HEK293 (cell line): ENCODE data around the gene C7orf57.

ENCODE experiments used
- GLI2 ChIP-seq: fragments of 450-650 bp; formaldehyde crosslinking; IDR thresholded peaks from 2 replicates; pipeline ENCODE4; 2017; ENCODE audit warnings: missing biosample characterization, missing genetic modification characterization, low read depth, borderline replicate concordance
- KLF8 ChIP-seq: fragments of 450-650 bp; formaldehyde crosslinking; IDR thresholded peaks from 2 replicates; pipeline ENCODE4 v1.5.1; 2016; ENCODE audit warnings: missing biosample characterization, missing genetic modification characterization
- KLF9 ChIP-seq: fragments of 450-650 bp; formaldehyde crosslinking; IDR thresholded peaks from 2 replicates; pipeline ENCODE4 v1.5.1; 2016; ENCODE audit warnings: missing biosample characterization, missing genetic modification characterization, low read depth
- SALL2 ChIP-seq: fragments of 450-650 bp; formaldehyde crosslinking; IDR thresholded peaks from 2 replicates; pipeline ENCODE4 v1.5.0; 2017; ENCODE audit warnings: missing biosample characterization, mild to moderate bottlenecking, missing genetic modification characterization, borderline replicate concordance
- ZNF138 ChIP-seq: fragments of 450-650 bp; formaldehyde crosslinking; IDR thresholded peaks from 2 replicates; pipeline ENCODE4 v1.5.1; 2016; ENCODE audit warnings: missing biosample characterization, missing genetic modification characterization, borderline replicate concordance
- ZNF140 ChIP-seq: fragments of 450-650 bp; formaldehyde crosslinking; IDR thresholded peaks from 2 replicates; pipeline ENCODE4 v1.5.1; 2016; ENCODE audit warnings: missing biosample characterization, missing genetic modification characterization
- ZNF274 ChIP-seq, 2 experiments: fragments of 200-500 bp in 1 of 2; fragments of 450-650 bp in 1 of 2; sonication (Bioruptor generic) in 1 of 2; formaldehyde crosslinking in 1 of 2; IDR thresholded peaks; 2 replicates each; pipeline versions ENCODE4 v1.5.1 to v1.6.1; 2014 to 2016; ENCODE audit warnings: borderline replicate concordance in 1 of 2, inconsistent platforms in 1 of 2, low read length in 1 of 2, missing biosample characterization in 1 of 2, missing genetic modification characterization in 1 of 2
- ZNF621 ChIP-seq: fragments of 450-650 bp; formaldehyde crosslinking; IDR thresholded peaks from 2 replicates; pipeline ENCODE4 v1.5.1; 2017; ENCODE audit warnings: missing biosample characterization, missing genetic modification characterization
- TF ChIP-seq, protein P1 (sequence below): fragments of 450-650 bp; formaldehyde crosslinking; IDR thresholded peaks from 2 replicates; pipeline ENCODE4 v1.5.1; 2016; ENCODE audit warnings: missing biosample characterization, missing genetic modification characterization
- TF ChIP-seq, protein P2 (sequence below): fragments of 450-650 bp; formaldehyde crosslinking; IDR thresholded peaks from 2 replicates; pipeline ENCODE4 v1.5.1; 2016; ENCODE audit warnings: missing biosample characterization, missing genetic modification characterization
- TF ChIP-seq, protein P3 (sequence below): sonication (generic); formaldehyde crosslinking; IDR thresholded peaks from 2 replicates; pipeline ENCODE4 v1.8.1; 2022; ENCODE audit warnings: mild to moderate bottlenecking, moderate library complexity, missing genetic modification reagents
- TF ChIP-seq, protein P4 (sequence below): fragments of 450-650 bp; formaldehyde crosslinking; IDR thresholded peaks from 2 replicates; pipeline ENCODE4 v1.5.1; 2016; ENCODE audit warnings: missing biosample characterization, missing genetic modification characterization

DNA sequence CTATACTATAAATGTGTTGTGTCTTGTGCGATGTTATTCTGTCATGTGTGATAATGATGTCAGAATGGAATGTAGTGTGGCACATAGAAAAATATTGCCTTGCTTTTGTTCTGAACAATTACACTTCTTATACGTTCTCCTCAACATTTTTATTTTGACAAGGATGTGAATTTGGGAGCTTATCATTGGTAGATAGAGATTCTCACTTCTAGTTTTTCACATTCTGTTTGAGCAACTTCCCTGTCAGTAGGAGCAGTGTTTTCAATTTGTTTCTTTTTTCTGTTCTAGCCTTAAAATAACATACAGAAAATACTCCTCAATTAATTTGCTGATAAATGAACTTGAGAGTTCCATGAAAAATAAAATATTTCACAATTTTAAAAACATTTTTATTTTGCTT lies 24.0 kb upstream of the C7orf57 start:
- no peak for TF ChIP-seq ZNF138 (tag by site-specific recombination)
- TF ChIP-seq, protein P1, sequence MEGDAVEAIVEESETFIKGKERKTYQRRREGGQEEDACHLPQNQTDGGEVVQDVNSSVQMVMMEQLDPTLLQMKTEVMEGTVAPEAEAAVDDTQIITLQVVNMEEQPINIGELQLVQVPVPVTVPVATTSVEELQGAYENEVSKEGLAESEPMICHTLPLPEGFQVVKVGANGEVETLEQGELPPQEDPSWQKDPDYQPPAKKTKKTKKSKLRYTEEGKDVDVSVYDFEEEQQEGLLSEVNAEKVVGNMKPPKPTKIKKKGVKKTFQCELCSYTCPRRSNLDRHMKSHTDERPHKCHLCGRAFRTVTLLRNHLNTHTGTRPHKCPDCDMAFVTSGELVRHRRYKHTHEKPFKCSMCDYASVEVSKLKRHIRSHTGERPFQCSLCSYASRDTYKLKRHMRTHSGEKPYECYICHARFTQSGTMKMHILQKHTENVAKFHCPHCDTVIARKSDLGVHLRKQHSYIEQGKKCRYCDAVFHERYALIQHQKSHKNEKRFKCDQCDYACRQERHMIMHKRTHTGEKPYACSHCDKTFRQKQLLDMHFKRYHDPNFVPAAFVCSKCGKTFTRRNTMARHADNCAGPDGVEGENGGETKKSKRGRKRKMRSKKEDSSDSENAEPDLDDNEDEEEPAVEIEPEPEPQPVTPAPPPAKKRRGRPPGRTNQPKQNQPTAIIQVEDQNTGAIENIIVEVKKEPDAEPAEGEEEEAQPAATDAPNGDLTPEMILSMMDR: no peak
- no peak for TF ChIP-seq GLI2 (tag by site-specific recombination)
- TF ChIP-seq, protein P2, sequence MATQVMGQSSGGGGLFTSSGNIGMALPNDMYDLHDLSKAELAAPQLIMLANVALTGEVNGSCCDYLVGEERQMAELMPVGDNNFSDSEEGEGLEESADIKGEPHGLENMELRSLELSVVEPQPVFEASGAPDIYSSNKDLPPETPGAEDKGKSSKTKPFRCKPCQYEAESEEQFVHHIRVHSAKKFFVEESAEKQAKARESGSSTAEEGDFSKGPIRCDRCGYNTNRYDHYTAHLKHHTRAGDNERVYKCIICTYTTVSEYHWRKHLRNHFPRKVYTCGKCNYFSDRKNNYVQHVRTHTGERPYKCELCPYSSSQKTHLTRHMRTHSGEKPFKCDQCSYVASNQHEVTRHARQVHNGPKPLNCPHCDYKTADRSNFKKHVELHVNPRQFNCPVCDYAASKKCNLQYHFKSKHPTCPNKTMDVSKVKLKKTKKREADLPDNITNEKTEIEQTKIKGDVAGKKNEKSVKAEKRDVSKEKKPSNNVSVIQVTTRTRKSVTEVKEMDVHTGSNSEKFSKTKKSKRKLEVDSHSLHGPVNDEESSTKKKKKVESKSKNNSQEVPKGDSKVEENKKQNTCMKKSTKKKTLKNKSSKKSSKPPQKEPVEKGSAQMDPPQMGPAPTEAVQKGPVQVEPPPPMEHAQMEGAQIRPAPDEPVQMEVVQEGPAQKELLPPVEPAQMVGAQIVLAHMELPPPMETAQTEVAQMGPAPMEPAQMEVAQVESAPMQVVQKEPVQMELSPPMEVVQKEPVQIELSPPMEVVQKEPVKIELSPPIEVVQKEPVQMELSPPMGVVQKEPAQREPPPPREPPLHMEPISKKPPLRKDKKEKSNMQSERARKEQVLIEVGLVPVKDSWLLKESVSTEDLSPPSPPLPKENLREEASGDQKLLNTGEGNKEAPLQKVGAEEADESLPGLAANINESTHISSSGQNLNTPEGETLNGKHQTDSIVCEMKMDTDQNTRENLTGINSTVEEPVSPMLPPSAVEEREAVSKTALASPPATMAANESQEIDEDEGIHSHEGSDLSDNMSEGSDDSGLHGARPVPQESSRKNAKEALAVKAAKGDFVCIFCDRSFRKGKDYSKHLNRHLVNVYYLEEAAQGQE: no peak
- TF ChIP-seq SALL2 (tag by site-specific recombination): no peak
- TF ChIP-seq, protein P3, sequence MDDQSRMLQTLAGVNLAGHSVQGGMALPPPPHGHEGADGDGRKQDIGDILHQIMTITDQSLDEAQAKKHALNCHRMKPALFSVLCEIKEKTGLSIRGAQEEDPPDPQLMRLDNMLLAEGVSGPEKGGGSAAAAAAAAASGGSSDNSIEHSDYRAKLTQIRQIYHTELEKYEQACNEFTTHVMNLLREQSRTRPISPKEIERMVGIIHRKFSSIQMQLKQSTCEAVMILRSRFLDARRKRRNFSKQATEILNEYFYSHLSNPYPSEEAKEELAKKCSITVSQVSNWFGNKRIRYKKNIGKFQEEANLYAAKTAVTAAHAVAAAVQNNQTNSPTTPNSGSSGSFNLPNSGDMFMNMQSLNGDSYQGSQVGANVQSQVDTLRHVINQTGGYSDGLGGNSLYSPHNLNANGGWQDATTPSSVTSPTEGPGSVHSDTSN: no peak
- no peak for TF ChIP-seq ZNF274 (IDR thresholded peaks at IDR 0.05; ENCODE audit: low read length)
- TF ChIP-seq ZNF274 (tag by site-specific recombination; IDR thresholded peaks at IDR 0.05; ENCODE audit: borderline replicate concordance): no peak
- TF ChIP-seq KLF9 (tag by site-specific recombination): no peak
- no peak for TF ChIP-seq KLF8 (tag by site-specific recombination)
- TF ChIP-seq ZNF621 (tag by site-specific recombination): no peak
- no peak for TF ChIP-seq ZNF140
- TF ChIP-seq, protein P4, sequence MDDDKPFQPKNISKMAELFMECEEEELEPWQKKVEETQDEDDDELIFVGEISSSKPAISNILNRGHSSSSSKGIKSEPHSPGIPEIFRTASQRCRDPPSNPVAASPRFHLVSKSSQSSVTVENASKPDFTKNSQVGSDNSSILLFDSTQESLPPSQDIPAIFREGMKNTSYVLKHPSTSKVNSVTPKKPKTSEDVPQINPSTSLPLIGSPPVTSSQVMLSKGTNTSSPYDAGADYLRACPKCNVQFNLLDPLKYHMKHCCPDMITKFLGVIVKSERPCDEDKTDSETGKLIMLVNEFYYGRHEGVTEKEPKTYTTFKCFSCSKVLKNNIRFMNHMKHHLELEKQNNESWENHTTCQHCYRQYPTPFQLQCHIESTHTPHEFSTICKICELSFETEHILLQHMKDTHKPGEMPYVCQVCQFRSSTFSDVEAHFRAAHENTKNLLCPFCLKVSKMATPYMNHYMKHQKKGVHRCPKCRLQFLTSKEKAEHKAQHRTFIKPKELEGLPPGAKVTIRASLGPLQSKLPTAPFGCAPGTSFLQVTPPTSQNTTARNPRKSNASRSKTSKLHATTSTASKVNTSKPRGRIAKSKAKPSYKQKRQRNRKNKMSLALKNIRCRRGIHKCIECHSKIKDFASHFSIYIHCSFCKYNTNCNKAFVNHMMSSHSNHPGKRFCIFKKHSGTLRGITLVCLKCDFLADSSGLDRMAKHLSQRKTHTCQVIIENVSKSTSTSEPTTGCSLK: no peak
